B cell (primary cell): ENCODE measurements around the gene SIGLEC7. TPM values are rescaled to one million over a fixed set of nuclear protein-coding genes. Genes with fewer than 3 reads are reported as not detected.
"Not testable (repeated sequence)": the region's sequence is repeated elsewhere in the genome, so short reads cannot be mapped to it uniquely, and the experiment has no call there.

Experiments
- ATAC-seq: fragments of 200-7000 bp; cut with Tn5 transposase; one replicate; pipeline ENCODE4 v1.10.0; 2021; ENCODE audit warnings: low read depth, mild to moderate bottlenecking, moderate number of reproducible peaks, moderate library complexity
- CTCF ChIA-PET: fragments of 350-600 bp; sonication (Branson Sonifier 250); formaldehyde crosslinking; loops from one replicate; lab custom pipeline; 2021; ENCODE audit warnings: antibody characterized with exemption, inconsistent platforms; lab: Charles Lee
- POLR2A ChIA-PET: fragments of 350-600 bp; sonication (Branson Sonifier 250); formaldehyde crosslinking; loops from one replicate; lab custom pipeline; 2021; ENCODE audit warnings: antibody characterized with exemption; lab: Charles Lee
- DNase-seq: peaks from one replicate; pipeline ENCODE4 v3.0.0; 2013
- H2AFZ ChIP-seq: 2 replicates; pipeline ENCODE4 v1.6.1; 2012; ENCODE audit warnings: mild to moderate bottlenecking, low read depth, low read length; ENCODE audit not compliant: insufficient read depth, poor library complexity, severe bottlenecking
- H3K27ac ChIP-seq, 2 donors: 1 replicate in 1 of 2; 2 replicates in 1 of 2; pipeline ENCODE4 v1.5.1; 2012 to 2013; ENCODE audit warnings: low read length in 2 of 2, mild to moderate bottlenecking in 2 of 2, moderate library complexity in 1 of 2
- H3K27me3 ChIP-seq, 4 experiments: fragments of 200-600 bp in 1 of 4; sonication (generic) in 1 of 4; replicated peaks in 1 of 4; 1 replicate in 2 of 4; 2 replicates in 2 of 4; pipeline versions ENCODE4 v1.6.1 to v1.7.0; 2013 to 2016; ENCODE audit warnings: low read length in 3 of 4, mild to moderate bottlenecking in 2 of 4, mixed read lengths in 1 of 4, moderate library complexity in 1 of 4; ENCODE audit not compliant: insufficient read depth in 4 of 4, control insufficient read depth in 3 of 4; ENCODE audit errors: control extremely low read depth in 1 of 4
- H3K36me3 ChIP-seq, 2 experiments: replicated peaks in 1 of 2; 1 replicate in 1 of 2; 2 replicates in 1 of 2; pipeline versions ENCODE4 v1.6.1 to v1.7.1; 2013; ENCODE audit warnings: low read length in 1 of 2; ENCODE audit not compliant: insufficient read depth in 2 of 2, control insufficient read depth in 1 of 2; ENCODE audit errors: control extremely low read depth in 1 of 2, extremely low read depth in 1 of 2
- H3K4me1 ChIP-seq, 2 donors: fragments of 200-600 bp in 1 of 2; sonication (generic) in 1 of 2; 1 replicate in 1 of 2; 2 replicates in 1 of 2; pipeline versions ENCODE4 v1.5.1 to v1.6.1; 2013 to 2017; ENCODE audit warnings: low read length in 2 of 2; ENCODE audit not compliant: control insufficient read depth in 2 of 2, insufficient read depth in 2 of 2
- H3K4me2 ChIP-seq: replicated peaks from 2 replicates; pipeline ENCODE3; 2012; ENCODE audit warnings: mild to moderate bottlenecking, low read depth, low read length; ENCODE audit not compliant: poor library complexity, severe bottlenecking
- H3K4me3 ChIP-seq, 5 experiments: fragments of 200-600 bp in 1 of 5; sonication (generic) in 1 of 5; 1 replicate in 3 of 5; 2 replicates in 2 of 5; pipeline versions ENCODE4 v1.5.1 to v1.7.0; 2011 to 2016; ENCODE audit warnings: low read length in 4 of 5, mild to moderate bottlenecking in 4 of 5, low read depth in 2 of 5, control low read depth in 1 of 5, moderate library complexity in 1 of 5; ENCODE audit not compliant: insufficient read depth in 1 of 5; ENCODE audit errors: control extremely low read depth in 1 of 5, extremely low read depth in 1 of 5
- H3K79me2 ChIP-seq: fragments of 200-600 bp; sonication (generic); one replicate; pipeline ENCODE4 v1.6.0; 2016; ENCODE audit warnings: low read length; ENCODE audit not compliant: control insufficient read depth, insufficient read depth
- H3K9ac ChIP-seq: fragments of 200-600 bp; sonication (generic); 2 replicates; pipeline ENCODE4 v1.6.1; 2017; ENCODE audit warnings: mild to moderate bottlenecking, low read length, moderate library complexity
- H3K9me3 ChIP-seq, 3 donors: one replicate each; pipeline versions ENCODE4 v1.6.1 to v1.7.1; 2013; ENCODE audit warnings: low read length in 2 of 3; ENCODE audit not compliant: control insufficient read depth in 2 of 3, insufficient read depth in 1 of 3; ENCODE audit errors: control extremely low read depth in 1 of 3
- H4K20me1 ChIP-seq: 2 replicates; pipeline ENCODE4 v1.6.0; 2012; ENCODE audit warnings: mild to moderate bottlenecking, low read length; ENCODE audit not compliant: insufficient read depth, control insufficient read depth, poor library complexity, severe bottlenecking
- H3K27ac Mint-ChIP-seq: one replicate; pipeline ENCODE4 v1.8.0; 2021; ENCODE audit warnings: mixed read lengths
- H3K27me3 Mint-ChIP-seq: one replicate; pipeline ENCODE4 v1.8.0; 2021; ENCODE audit warnings: mixed read lengths
- H3K4me1 Mint-ChIP-seq: one replicate; pipeline ENCODE4 v1.8.0; 2021; ENCODE audit warnings: mixed read lengths
- H3K4me3 Mint-ChIP-seq: one replicate; pipeline ENCODE4 v1.8.0; 2021; ENCODE audit warnings: mixed read lengths
- H3K9me3 Mint-ChIP-seq: one replicate; pipeline ENCODE4 v1.8.0; 2022; ENCODE audit warnings: mixed read lengths; ENCODE audit not compliant: insufficient read depth
- EZH2 ChIP-seq: IDR thresholded peaks from 2 replicates; pipeline ENCODE4 v1.6.1; 2012; ENCODE audit warnings: borderline replicate concordance, low read depth, mild to moderate bottlenecking, moderate library complexity, low read length; ENCODE audit not compliant: insufficient read depth, poor library complexity, severe bottlenecking
- WGBS: methylation state at CpG from one replicate; pipeline ENCODE4 v1.1.5; 2013; ENCODE audit warnings: missing lambda C conversion rate; ENCODE audit not compliant: insufficient coverage; 5-methylcytosine and 5-hydroxymethylcytosine counted together
- intact Hi-C: fragments of 100-400 bp; cut with micrococcal nuclease; formaldehyde crosslinking; loops from one replicate; pipeline ENCODE4 v1.10.0; 2022
- polyA plus RNA-seq: library from polyadenylated mRNA; depleted of rRNA; stranded (reverse); fragments of >200 nt; gene quantifications from 2 replicates; pipeline ENCODE4 v1.2.3, GENCODE V29; 2012
- total RNA-seq, 2 donors: library from RNA; stranded (reverse); fragments of 120-200 nt in 1 of 2; gene quantifications; 1 replicate in 1 of 2; 2 replicates in 1 of 2; pipeline versions ENCODE4 v1.2.3 to v1.2.4, GENCODE V29; 2013 to 2022
- TF ChIP-seq, protein P1 (sequence below): fragments of 200-600 bp; IDR thresholded peaks from one replicate; pipeline ENCODE4 v1.8.0; 2022; ENCODE audit warnings: antibody characterized with exemption, mild to moderate bottlenecking

Gene SIGLEC7
- total and polyA plus RNA-seq, 2 donors (not counting 1 experiment from before 2014, with no cell fraction given), result 0.52 TPM; not detected in 1

DNA sequence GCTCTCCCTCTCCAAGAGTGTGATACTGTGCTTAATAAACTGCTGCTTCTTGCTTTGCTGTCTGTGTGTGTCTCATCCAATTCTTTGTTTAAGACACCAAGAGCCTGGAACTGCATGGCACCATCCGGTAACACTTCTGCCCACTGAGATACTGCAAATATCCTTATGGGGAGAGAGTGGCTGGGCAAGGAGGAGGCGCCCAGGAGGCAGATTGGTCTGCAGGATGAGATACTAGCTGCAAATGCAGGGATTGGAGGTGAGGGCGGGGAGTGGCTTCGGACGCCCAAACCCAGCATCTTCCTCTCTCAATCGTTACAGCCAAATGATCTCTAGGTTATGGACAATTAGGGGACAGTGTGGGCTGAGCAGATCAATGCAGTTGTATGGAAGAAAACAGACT lies 1.7 kb upstream of the SIGLEC7 start:
- no peak for ATAC-seq
- no peak overlapping the region for H3K4me3 ChIP-seq
- H2AFZ ChIP-seq, result no peak overlapping the region
- CTCF ChIA-PET, result no interaction called here
- peaks cover 56% of the 10 kb centered on the region for H3K27me3 Mint-ChIP-seq
- peaks cover 23% of the 10 kb centered on the region for H3K4me1 Mint-ChIP-seq
- TF ChIP-seq, protein P1, sequence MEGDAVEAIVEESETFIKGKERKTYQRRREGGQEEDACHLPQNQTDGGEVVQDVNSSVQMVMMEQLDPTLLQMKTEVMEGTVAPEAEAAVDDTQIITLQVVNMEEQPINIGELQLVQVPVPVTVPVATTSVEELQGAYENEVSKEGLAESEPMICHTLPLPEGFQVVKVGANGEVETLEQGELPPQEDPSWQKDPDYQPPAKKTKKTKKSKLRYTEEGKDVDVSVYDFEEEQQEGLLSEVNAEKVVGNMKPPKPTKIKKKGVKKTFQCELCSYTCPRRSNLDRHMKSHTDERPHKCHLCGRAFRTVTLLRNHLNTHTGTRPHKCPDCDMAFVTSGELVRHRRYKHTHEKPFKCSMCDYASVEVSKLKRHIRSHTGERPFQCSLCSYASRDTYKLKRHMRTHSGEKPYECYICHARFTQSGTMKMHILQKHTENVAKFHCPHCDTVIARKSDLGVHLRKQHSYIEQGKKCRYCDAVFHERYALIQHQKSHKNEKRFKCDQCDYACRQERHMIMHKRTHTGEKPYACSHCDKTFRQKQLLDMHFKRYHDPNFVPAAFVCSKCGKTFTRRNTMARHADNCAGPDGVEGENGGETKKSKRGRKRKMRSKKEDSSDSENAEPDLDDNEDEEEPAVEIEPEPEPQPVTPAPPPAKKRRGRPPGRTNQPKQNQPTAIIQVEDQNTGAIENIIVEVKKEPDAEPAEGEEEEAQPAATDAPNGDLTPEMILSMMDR, result no peak
- no peaks in the 10 kb centered on the region for H3K9me3 Mint-ChIP-seq
- H3K36me3 ChIP-seq, result no peaks in the 10 kb centered on the region
- peaks cover 0 to 36% (median 6%) of the 10 kb centered on the region in 4 experiments for H3K27me3 ChIP-seq
- intact Hi-C loops, result no loop called here
- H3K79me2 ChIP-seq, result no peaks in the 10 kb centered on the region
- H3K4me2 ChIP-seq, result no peak overlapping the region
- WGBS, result 75% methylated on average over 4 of the region's 6 CpGs
- H4K20me1 ChIP-seq, result no peaks in the 10 kb centered on the region
- H3K27ac ChIP-seq, result no peak overlapping the region
- peaks cover 0 to 7% (median 0%) of the 10 kb centered on the region in 3 donors for H3K9me3 ChIP-seq
- H3K4me1 ChIP-seq, result peaks cover 4 to 23% of the 10 kb centered on the region in 2 donors
- no peak overlapping the region for H3K9ac ChIP-seq
- POLR2A ChIA-PET, result no interaction called here
- no peak for DNase-seq
- H3K27ac Mint-ChIP-seq, result no peak overlapping the region
- H3K4me3 Mint-ChIP-seq, result no peak overlapping the region

DNA sequence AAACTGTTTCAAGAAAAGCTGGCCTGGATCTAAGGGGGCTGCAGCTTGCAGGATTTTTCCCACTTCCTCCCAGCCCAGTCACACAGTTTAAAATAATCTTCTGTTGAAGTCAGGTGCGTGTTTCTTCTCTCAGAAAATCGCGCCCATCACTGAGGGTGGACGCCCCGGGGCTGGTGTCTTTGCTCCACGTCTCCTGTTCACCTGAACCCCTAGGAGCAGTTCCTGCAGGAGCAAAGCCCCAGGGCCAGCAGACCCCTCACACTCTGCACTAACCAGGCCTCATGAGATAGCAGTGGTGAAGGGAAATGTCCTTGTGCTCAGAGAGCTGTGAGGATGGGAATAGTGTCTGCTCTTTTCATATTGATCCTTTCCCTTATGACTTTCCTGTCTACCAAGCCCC lies 920 bp upstream of the SIGLEC7 start:
- Histone ChIP-seq H3K4me2 (no peak overlapping the region), H3K9ac (no peak overlapping the region), H2AFZ (no peak overlapping the region), H3K79me2 (no peaks in the 10 kb centered on the region), H3K27me3 (peaks cover 0 to 33% (median 4%) of the 10 kb centered on the region in 4 experiments), H3K36me3 (no peaks in the 10 kb centered on the region), H4K20me1 (no peaks in the 10 kb centered on the region), H3K4me1 (peaks cover 4 to 23% of the 10 kb centered on the region in 2 donors), H3K9me3 (peaks cover 0 to 6% (median 0%) of the 10 kb centered on the region in 3 donors), H3K4me3 (no peak overlapping the region), H3K27ac (no peak overlapping the region)
- TF ChIP-seq, protein P1, result no peak
- TF ChIP-seq EZH2, result no peak
- DNase-seq (no peak), ATAC-seq (no peak)
- ChIA-PET CTCF (no interaction called here), POLR2A (no interaction called here)
- H3K27ac Mint-ChIP-seq, result no peak overlapping the region
- no peaks in the 10 kb centered on the region for H3K9me3 Mint-ChIP-seq
- H3K4me1 Mint-ChIP-seq, result peaks cover 23% of the 10 kb centered on the region
- peaks cover 54% of the 10 kb centered on the region for H3K27me3 Mint-ChIP-seq
- WGBS, result 89% methylated on average over 5 of the region's 6 CpGs
- intact Hi-C loops, result no loop called here
- H3K4me3 Mint-ChIP-seq, result no peak overlapping the region

GRCh38 chr19:51142809-51143475 lies 841 bp downstream of the SIGLEC7 start:
- peaks cover 4 to 18% of the 10 kb centered on the region in 2 donors for H3K4me1 ChIP-seq
- peaks cover 0 to 18% (median 1%) of the 10 kb centered on the region in 4 experiments for H3K27me3 ChIP-seq
- ATAC-seq, H3K27ac ChIP-seq, H3K9me3 ChIP-seq, H3K4me3 ChIP-seq, H3K79me2 ChIP-seq, H3K9ac ChIP-seq, POLR2A ChIA-PET, H4K20me1 ChIP-seq, H2AFZ ChIP-seq, CTCF ChIA-PET, H3K9me3 Mint-ChIP-seq, DNase-seq, H3K36me3 ChIP-seq, H3K27ac Mint-ChIP-seq, H3K4me2 ChIP-seq, intact Hi-C loops, H3K4me3 Mint-ChIP-seq: not testable (repeated sequence)
- 90% methylated on average over 6 of the region's 15 CpGs for WGBS
- Mint-ChIP-seq H3K4me1 (peaks cover 23% of the 10 kb centered on the region), H3K27me3 (peaks cover 43% of the 10 kb centered on the region)
